ENCODE results near the gene ANP32B.

The ANP32B gene

DNA sequence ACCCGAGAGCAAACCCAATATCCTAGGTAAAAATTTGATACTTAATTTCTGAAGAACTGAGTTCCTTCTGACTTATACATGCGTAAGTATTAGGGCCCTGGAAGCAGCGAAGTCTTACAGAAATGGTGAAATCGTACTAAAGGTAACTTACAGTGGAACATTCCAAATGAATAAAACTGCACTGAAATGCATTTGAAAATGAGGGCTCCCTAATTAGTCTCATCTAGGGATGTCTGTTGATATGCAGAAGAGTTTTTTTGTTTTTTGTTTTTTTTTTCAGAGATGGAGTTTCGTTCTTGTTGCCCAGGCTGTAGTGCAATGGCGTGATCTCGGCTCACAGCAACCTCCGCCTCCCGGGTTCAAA lies 63.0 kb downstream of the ANP32B start:
- TF ChIP-seq GATA2 (IDR thresholded peaks at IDR 0.05; ENCODE audit: low read depth, low read length) = no peak
- TF ChIP-seq GATA3 (IDR thresholded peaks at IDR 0.05; ENCODE audit: low read depth, low read length) = no peak

DNA sequence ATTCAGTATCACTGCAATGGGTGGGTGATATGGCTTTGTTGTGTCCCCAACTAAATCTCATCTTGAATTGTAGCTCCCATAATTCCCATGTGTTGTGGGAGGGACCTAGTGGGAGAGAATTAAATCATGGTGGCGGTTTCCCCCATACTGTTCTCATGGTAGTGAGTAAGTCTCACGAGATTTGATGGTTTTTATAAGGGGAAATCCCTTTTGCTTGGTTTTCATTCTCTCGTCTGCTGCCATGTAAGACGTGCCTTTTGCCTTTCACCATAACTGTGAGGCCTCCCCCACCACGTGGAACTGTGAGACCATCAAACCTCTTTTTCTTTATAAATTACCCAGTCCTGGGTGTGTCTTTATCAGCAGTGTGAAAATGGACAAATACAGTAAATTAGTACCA lies 63.9 kb downstream of the ANP32B start:
- no peak for TF ChIP-seq GATA2 (IDR thresholded peaks at IDR 0.05; ENCODE audit: low read depth, low read length)
- TF ChIP-seq GATA3 (IDR thresholded peaks at IDR 0.05; ENCODE audit: low read depth, low read length) = no peak

DNA sequence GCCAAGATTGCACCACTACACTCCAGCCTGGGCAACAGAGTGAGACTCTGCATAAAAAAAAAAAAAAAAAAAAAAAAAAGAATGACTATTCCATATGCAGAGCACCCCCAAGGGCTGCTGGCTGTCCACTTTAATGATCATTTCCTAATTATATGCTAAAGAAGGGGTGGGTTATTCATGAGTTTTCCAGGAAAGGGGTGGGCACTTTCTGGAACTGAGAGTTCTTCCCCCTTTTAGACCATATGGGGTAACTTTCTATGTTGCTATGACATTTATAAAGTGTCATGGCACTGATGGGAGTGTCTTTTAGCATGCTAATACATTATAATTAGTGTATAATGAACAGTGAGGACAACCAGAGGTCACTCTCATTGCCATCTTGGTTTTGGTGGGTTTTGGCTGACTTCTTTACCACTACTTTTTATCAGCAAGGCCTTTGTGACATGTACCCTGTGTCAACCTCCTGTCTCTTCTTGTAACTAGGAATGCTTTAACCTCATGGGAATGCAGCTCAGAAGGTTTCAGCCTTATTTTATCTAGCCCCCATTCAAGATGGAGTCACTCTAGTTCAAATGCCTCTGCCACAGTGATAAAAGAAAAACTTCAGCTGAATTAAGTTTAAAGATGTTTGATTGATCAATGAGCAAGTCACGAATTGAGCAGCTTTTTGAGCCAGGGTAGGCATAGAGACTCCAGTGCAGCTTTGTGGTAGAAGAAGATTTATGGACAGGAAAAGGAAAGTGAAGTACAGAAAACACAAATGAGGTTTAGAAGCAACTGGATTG lies 66.3 kb downstream of the ANP32B start:
- no peak for TF ChIP-seq GATA2 (IDR thresholded peaks at IDR 0.05; ENCODE audit: low read depth, low read length)
- TF ChIP-seq GATA3 (IDR thresholded peaks at IDR 0.05; ENCODE audit: low read depth, low read length) = no peak

DNA sequence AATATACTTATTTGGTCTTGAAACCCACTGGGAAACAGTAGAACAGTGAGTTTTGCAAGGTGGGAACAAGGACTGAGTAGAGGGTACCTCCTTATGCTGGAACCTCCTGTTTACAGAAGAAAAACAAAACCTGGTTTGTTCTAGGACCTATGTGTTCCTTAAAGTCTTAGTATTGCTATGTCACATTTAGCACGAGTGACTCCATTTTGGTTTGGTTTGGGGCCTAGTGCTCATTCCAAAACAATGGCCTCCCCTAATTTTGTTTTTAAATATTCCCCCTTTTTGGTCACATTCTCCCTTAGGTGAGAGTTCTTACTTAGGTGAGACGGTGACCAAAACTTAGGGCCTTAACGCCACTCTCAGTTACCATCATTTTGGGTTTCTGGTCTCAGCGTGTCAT lies 67.2 kb downstream of the ANP32B start:
- no peak for TF ChIP-seq GATA3 (IDR thresholded peaks at IDR 0.05; ENCODE audit: low read depth, low read length)
- no peak for TF ChIP-seq GATA2 (IDR thresholded peaks at IDR 0.05; ENCODE audit: low read depth, low read length)

DNA sequence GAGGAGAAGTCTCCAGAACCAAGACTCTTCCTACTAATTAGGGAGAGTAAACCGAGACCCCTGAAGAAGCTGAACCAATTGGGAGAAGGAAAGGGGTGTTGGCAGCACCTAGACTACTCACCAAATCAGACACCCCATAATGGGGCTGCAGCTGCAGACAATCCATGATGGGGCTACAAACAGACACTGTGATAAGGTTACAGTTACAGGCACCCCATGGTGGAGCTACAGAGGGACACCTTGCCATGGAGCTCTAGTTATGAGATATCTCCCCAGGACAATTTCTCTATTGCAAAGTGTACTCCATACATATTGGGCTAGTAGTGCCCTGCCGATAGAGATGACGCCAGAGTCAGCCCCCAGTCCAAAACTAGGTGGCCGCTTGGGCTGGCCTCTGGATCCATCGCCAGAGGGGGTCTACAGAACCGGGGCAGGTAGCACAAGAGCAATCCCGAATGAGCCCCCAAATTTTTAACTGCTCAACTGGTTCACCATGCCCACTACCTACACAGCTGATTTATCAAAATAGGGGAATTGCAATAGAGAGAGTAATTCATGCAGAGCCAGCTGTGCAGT lies 71.3 kb downstream of the ANP32B start:
- TF ChIP-seq GATA2 (IDR thresholded peaks at IDR 0.05; ENCODE audit: low read depth, low read length) (no peak), GATA3 (IDR thresholded peaks at IDR 0.05; ENCODE audit: low read depth, low read length) (no peak)

DNA sequence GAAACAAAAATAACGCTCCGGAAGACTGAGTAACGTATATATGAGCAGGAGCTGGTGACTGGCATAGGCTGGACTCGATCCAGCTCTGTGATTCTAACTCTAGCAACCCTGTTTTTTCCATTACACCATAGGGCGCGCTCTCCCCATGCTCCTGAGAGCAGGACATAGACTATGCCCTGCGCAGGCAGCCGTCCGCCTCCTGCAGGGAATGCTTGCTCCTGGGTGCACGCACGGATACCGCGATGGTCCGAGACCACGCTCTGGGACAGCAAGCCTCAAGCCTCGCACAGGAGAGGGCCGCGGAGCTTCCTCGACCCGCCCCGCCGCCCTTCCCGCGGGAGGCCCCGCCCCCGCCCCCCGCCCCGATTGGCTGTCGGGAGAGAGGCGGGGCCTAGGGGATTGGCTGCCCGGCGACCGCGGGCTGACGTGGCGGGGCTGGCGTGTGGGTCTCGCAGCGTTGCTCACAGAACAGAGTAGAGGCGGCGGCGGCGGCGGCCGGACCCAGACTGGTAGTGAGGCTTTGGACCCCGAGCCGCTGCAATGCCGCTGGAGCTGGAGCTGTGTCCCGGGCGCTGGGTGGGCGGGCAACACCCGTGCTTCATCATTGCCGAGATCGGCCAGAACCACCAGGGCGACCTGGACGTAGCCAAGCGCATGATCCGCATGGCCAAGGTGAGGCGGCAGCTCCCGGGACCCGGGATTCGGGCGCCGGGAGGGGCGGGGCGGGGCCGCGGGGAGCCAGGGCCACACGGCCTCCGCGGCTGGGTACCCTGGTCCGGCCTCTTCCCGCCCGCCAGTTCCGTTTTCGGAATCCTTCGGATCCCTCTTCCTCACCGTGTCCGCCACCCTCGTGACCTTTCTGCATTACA lies 73.4 kb downstream of the ANP32B start, which contains the start of gene NANS:
Gene NANS (plus strand): TSS at position 464 of the 869 bp plus-strand sequence. CDS start 77 bp downstream, at position 541.
- no peak for TF ChIP-seq GATA2 (IDR thresholded peaks at IDR 0.05; ENCODE audit: low read depth, low read length)
- TF ChIP-seq GATA3 (IDR thresholded peaks at IDR 0.05; ENCODE audit: low read depth, low read length) = no peak

DNA sequence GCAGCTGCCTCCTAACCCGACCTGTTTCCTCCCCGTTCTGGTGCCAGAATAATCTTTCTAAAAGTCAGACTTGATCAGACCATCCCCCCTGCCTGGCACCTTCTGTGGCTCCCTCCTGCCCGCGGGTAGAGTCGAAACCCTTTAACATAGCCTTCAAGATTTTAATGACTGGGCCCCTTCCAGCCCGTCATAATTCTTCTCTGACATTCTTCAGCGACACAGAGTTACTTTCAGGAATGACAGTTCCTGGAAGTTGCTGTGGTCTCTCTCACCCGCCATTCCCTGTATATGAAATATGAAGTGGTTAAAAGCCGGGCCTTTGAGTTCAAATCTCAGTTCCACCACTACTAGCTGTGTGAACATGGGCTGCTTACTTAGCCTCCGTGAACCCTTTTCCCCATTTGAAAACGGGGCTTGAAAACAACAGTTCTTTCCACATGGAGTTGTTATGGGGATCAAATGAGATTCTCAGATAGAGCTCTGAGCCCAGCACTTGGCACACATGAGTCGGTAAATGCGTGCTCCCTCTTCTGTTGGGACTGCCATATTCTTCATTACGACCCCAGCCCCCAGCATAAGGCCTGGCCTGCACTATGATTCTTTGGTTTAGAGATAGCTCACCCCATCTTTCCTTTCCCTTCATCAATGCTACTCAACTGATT lies 74.1 kb downstream of the ANP32B start:
- TF ChIP-seq GATA2 (IDR thresholded peaks at IDR 0.05; ENCODE audit: low read depth, low read length) = no peak
- TF ChIP-seq GATA3 (IDR thresholded peaks at IDR 0.05; ENCODE audit: low read depth, low read length) = no peak

DNA sequence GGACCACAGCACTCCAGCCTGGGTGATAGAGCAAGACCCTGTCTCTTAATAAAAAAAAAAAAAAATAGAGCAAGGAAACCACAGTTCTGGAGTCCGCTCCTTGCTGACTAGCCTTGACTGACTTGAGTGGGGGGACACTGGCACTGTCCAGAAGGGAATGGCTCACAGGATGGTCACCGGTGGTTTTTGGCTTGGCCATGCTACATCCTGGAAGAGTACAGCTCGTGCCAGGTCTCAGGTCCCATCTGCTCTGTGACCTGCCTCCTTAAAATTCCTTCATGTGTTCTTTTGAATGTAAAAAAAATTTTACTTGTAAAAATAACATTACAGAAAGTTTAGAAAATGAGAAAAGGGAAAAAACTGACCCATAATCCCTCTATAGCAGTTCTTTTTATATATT lies 79.0 kb downstream of the ANP32B start:
- TF ChIP-seq GATA3 (IDR thresholded peaks at IDR 0.05; ENCODE audit: low read depth, low read length) (no peak), GATA2 (IDR thresholded peaks at IDR 0.05; ENCODE audit: low read depth, low read length) (no peak)

DNA sequence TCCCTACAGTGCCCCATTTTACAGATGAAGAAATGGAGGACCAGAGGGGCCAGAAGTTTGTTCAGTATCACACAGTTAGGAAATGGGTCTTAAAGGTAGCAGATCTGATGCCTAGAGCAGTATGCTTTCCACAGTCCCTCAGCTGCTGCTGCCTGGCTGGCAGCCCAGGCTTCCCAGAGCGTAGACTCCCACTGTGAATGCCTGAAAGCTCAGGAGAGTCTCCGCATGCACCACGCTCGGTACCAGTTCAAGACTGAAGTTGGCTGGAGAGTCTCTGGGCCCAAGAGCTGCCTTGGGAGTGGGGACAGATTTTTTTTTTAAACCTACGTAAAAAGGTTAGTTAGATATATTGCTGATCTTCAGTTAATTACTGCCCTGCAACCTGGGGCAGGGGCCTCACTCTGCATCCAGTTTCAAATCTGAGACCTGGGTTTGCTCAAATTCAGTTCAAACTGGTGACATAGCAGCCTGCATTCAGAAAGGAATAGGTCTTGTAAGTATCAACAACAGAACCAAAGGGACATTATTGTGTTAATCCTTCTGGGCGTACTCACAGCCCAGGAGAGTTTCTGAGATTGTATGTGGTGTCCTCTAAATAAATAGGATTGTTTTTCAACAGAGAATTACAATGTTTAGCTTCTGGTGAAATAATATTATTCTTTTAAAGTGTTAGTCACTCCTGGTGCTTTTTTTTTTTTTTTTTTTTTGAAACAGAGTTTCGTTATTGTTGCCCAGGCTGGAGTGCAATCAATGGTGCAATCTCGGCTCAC lies 81.7 kb downstream of the ANP32B start:
- TF ChIP-seq GATA2 (IDR thresholded peaks at IDR 0.05; ENCODE audit: low read depth, low read length) = no peak
- no peak for TF ChIP-seq GATA3 (IDR thresholded peaks at IDR 0.05; ENCODE audit: low read depth, low read length)
